MCF 10A (cell line): ENCODE data around the gene ZDHHC1. TPM values are rescaled to one million over a fixed set of nuclear protein-coding genes. Genes with fewer than 3 reads are reported as not detected.

Experiments
- BruUV-seq: library from RNA; stranded (reverse); fragments of 400-500 nt; replicated peaks from 2 replicates; lab custom pipeline; 2021; lab: Mats Ljungman, UMichigan
- CTCF ChIA-PET: fragments of 300-600 bp; sonication (Branson Sonifier 250); formaldehyde crosslinking; extraction: SDS; loops from one replicate; lab custom pipeline; 2021; ENCODE audit warnings: antibody characterized with exemption, inconsistent platforms; lab: Yijun Ruan, JAX
- POLR2A ChIA-PET: fragments of 300-600, 350-650 bp; sonication (Branson Sonifier 250); formaldehyde crosslinking; extraction: SDS; loops from one replicate; lab custom pipeline; 2020; ENCODE audit warnings: antibody characterized with exemption, inconsistent platforms; lab: Yijun Ruan, JAX
- DNase-seq: peaks from one replicate; pipeline ENCODE4 v3.0.0-alpha.2; 2018; ENCODE audit not compliant: unreplicated experiment
- H3K27ac Mint-ChIP-seq: one replicate; pipeline ENCODE4 v1.8.0; 2022; ENCODE audit warnings: mild to moderate bottlenecking, low read depth, mixed read lengths; ENCODE audit not compliant: unreplicated experiment
- H3K27me3 Mint-ChIP-seq: one replicate; pipeline ENCODE4 v1.8.0; 2022; ENCODE audit warnings: mixed read lengths; ENCODE audit not compliant: insufficient read depth, unreplicated experiment
- H3K36me3 Mint-ChIP-seq: one replicate; pipeline ENCODE4 v1.8.0; 2022; ENCODE audit warnings: mild to moderate bottlenecking, moderate library complexity, mixed read lengths; ENCODE audit not compliant: insufficient read depth, unreplicated experiment
- H3K4me1 Mint-ChIP-seq: one replicate; pipeline ENCODE4 v1.8.0; 2022; ENCODE audit warnings: mixed read lengths; ENCODE audit not compliant: insufficient read depth, unreplicated experiment
- H3K4me3 Mint-ChIP-seq: one replicate; pipeline ENCODE4 v1.8.0; 2022; ENCODE audit warnings: mild to moderate bottlenecking, moderate library complexity, mixed read lengths; ENCODE audit not compliant: unreplicated experiment
- H3K9me3 Mint-ChIP-seq: one replicate; pipeline ENCODE4 v1.8.0; 2022; ENCODE audit warnings: mixed read lengths; ENCODE audit not compliant: unreplicated experiment
- intact Hi-C: fragments of 100-400 bp; cut with micrococcal nuclease; formaldehyde crosslinking; loops from 2 replicates; pipeline ENCODE4 v1.14.1; 2022
- total RNA-seq: library from RNA; stranded (reverse); gene quantifications from 2 replicates; pipeline ENCODE4 v1.2.3, GENCODE V29; 2022
- TF ChIP-seq, protein P1 (sequence below): fragments of 200-600 bp; IDR thresholded peaks from one replicate; pipeline ENCODE4 v1.8.0; 2022; ENCODE audit warnings: antibody characterized with exemption, mild to moderate bottlenecking; ENCODE audit not compliant: unreplicated experiment

ZDHHC1 gene
- total RNA-seq, 1 experiment from 2014 or later, result 5.9 TPM

- no peaks in the 10 kb centered on the region for H3K27me3 Mint-ChIP-seq
- ChIA-PET POLR2A (interaction anchor here (1.2 kb wide), 1 partner anchor 16 kb away, joined by 4 read pairs; no protein-coding TSS in a partner anchor), CTCF (interaction anchor here (1.1 to 3.3 kb wide), 5 partner anchors 11 to 202 kb away, joined by 3 to 15 read pairs (median 4); no protein-coding TSS in a partner anchor)
- TF ChIP-seq, protein P1, sequence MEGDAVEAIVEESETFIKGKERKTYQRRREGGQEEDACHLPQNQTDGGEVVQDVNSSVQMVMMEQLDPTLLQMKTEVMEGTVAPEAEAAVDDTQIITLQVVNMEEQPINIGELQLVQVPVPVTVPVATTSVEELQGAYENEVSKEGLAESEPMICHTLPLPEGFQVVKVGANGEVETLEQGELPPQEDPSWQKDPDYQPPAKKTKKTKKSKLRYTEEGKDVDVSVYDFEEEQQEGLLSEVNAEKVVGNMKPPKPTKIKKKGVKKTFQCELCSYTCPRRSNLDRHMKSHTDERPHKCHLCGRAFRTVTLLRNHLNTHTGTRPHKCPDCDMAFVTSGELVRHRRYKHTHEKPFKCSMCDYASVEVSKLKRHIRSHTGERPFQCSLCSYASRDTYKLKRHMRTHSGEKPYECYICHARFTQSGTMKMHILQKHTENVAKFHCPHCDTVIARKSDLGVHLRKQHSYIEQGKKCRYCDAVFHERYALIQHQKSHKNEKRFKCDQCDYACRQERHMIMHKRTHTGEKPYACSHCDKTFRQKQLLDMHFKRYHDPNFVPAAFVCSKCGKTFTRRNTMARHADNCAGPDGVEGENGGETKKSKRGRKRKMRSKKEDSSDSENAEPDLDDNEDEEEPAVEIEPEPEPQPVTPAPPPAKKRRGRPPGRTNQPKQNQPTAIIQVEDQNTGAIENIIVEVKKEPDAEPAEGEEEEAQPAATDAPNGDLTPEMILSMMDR, result no peak
- DNase-seq, result no peak
- peaks cover 18% of the 10 kb centered on the region for H3K36me3 Mint-ChIP-seq
- H3K4me3 Mint-ChIP-seq, result no peak overlapping the region
- intact Hi-C loops, result no loop called here
- H3K9me3 Mint-ChIP-seq, result no peaks in the 10 kb centered on the region
- H3K4me1 Mint-ChIP-seq, result peaks cover 27% of the 10 kb centered on the region
- H3K27ac Mint-ChIP-seq, result no peak overlapping the region
- no TSS peak for BruUV-seq
Observed at GRCh38 chr16:67463059-67463458, 46.8 kb upstream of the ZDHHC1 start.

DNA sequence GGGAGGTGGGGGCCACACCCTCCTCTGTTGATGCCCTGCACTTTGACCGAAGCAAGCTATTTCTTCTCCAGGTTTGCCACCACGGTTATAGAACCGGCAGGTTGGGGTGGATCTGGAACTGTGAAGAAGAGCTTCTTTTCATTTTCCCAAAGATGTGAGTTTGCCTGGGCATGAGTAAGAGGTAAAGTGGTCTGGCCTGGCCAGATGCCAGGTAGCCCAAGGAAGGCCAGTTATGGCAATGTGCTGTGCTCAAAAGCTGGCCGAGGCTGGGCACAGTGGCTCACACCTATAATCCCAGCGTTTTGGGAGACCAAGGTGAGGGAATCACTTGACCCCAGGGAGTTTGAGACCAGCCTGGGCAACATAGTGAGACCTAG lies 46.0 kb upstream of the ZDHHC1 start:
- intact Hi-C loops, result no loop called here
- POLR2A ChIA-PET, result interaction anchor here (0.6 to 1.2 kb wide), 5 partner anchors 17 to 216 kb away, joined by 3 to 4 read pairs (median 3); no protein-coding TSS in a partner anchor
- CTCF ChIA-PET, result interaction anchor here (0.6 to 3.3 kb wide), 6 partner anchors 11 to 201 kb away, joined by 3 to 15 read pairs (median 6); no protein-coding TSS in a partner anchor
- Mint-ChIP-seq H3K4me3 (no peak overlapping the region), H3K27ac (no peak overlapping the region), H3K4me1 (peaks cover 25% of the 10 kb centered on the region), H3K9me3 (no peaks in the 10 kb centered on the region), H3K36me3 (peaks cover 19% of the 10 kb centered on the region), H3K27me3 (no peaks in the 10 kb centered on the region)
- no TSS peak for BruUV-seq
- TF ChIP-seq, protein P1, result no peak
- no peak for DNase-seq

GRCh38 chr16:67461600-67462278 lies 45.5 kb upstream of the ZDHHC1 start:
- Mint-ChIP-seq H3K27me3 (no peaks in the 10 kb centered on the region), H3K27ac (peak overlapping the region; percentile 39), H3K4me1 (peaks cover 30% of the 10 kb centered on the region), H3K36me3 (peaks cover 24% of the 10 kb centered on the region), H3K4me3 (no peak overlapping the region), H3K9me3 (no peaks in the 10 kb centered on the region)
- BruUV-seq, result no TSS peak
- TF ChIP-seq, protein P1, result no peak
- intact Hi-C loops, result no loop called here
- ChIA-PET POLR2A (interaction anchor here (0.6 to 1.2 kb wide), 6 partner anchors 18 to 216 kb away, joined by 3 to 4 read pairs (median 3); no protein-coding TSS in a partner anchor), CTCF (interaction anchor here (0.7 to 3.3 kb wide), 6 partner anchors 10 to 201 kb away, joined by 3 to 15 read pairs (median 6); no protein-coding TSS in a partner anchor)
- DNase-seq, result no peak

GRCh38 chr16:67460961-67461360 lies 44.7 kb upstream of the ZDHHC1 start:
- Mint-ChIP-seq H3K36me3 (peaks cover 26% of the 10 kb centered on the region), H3K27ac (no peak overlapping the region), H3K27me3 (no peaks in the 10 kb centered on the region), H3K4me3 (no peak overlapping the region), H3K9me3 (no peaks in the 10 kb centered on the region), H3K4me1 (peaks cover 30% of the 10 kb centered on the region)
- CTCF ChIA-PET, result interaction anchor here (1.2 to 3.3 kb wide), 2 partner anchors 9 to 33 kb away, joined by 4 to 15 read pairs; no protein-coding TSS in a partner anchor
- no peak for DNase-seq
- no TSS peak for BruUV-seq
- POLR2A ChIA-PET, result interaction anchor here (0.7 to 1.0 kb wide), 2 partner anchors 33 to 53 kb away, joined by 3 read pairs; no protein-coding TSS in a partner anchor
- TF ChIP-seq, protein P1, result no peak
- intact Hi-C loops, result no loop called here
